ENCODE results near the gene CHMP6. TPM values are rescaled to one million over a fixed set of nuclear protein-coding genes. Genes with fewer than 3 reads are reported as not detected.

Gene CHMP6
- total and polyA plus RNA-seq, 9 of the 15 experiments (the other 6 are each of a cell fraction or from before 2014, with no cell fraction given) = 0.25 to 30.4 (median 13.4) TPM

DNA sequence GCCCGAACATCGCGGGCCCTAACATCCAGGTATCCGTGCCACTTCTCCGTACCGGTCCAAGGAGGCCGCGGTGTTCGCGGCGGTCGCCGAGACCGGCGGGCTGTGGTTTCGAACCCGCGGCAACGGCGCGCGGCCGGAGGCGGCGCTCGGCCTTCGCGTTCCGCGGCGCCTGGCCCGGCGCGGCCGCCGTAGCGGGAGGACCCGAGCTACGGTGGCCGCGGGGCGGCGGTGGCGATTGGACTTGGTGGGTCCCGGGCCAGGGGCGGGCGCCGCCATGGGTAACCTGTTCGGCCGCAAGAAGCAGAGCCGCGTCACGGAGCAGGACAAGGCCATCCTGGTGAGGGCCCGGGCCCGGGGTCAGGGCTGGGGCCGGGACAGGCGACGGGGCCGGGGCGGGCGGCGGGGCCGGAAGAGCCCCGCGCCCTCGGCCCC lies at the start of gene CHMP6 (continued):
- TF ChIP-seq, protein P1, sequence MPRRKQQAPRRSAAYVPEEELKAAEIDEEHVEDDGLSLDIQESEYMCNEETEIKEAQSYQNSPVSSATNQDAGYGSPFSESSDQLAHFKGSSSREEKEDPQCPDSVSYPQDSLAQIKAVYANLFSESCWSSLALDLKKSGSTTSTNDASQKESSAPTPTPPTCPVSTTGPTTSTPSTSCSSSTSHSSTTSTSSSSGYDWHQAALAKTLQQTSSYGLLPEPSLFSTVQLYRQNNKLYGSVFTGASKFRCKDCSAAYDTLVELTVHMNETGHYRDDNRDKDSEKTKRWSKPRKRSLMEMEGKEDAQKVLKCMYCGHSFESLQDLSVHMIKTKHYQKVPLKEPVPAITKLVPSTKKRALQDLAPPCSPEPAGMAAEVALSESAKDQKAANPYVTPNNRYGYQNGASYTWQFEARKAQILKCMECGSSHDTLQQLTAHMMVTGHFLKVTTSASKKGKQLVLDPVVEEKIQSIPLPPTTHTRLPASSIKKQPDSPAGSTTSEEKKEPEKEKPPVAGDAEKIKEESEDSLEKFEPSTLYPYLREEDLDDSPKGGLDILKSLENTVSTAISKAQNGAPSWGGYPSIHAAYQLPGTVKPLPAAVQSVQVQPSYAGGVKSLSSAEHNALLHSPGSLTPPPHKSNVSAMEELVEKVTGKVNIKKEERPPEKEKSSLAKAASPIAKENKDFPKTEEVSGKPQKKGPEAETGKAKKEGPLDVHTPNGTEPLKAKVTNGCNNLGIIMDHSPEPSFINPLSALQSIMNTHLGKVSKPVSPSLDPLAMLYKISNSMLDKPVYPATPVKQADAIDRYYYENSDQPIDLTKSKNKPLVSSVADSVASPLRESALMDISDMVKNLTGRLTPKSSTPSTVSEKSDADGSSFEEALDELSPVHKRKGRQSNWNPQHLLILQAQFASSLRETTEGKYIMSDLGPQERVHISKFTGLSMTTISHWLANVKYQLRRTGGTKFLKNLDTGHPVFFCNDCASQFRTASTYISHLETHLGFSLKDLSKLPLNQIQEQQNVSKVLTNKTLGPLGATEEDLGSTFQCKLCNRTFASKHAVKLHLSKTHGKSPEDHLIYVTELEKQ (CRISPR knock-in tag; IDR thresholded peaks at IDR 0.05) = no peak
- TF ChIP-seq ADNP (tag; IDR thresholded peaks at IDR 0.05) (peak; percentile 99), SLC30A9 (CRISPR knock-in tag; IDR thresholded peaks at IDR 0.05) (no peak), RCOR1 (IDR thresholded peaks at IDR 0.05; ENCODE audit: borderline replicate concordance in 1 of 2, low read depth in 2 of 2, low read length in 2 of 2) (0 out of 4 replicates have a peak, but pooled peaks of 1 of the 2 experiments have one; percentile 29), HCFC1 (IDR thresholded peaks at IDR 0.05; ENCODE audit: low read depth, low read length) (peak; percentile 77), POU5F1 (IDR thresholded peaks at IDR 0.05; ENCODE audit: borderline replicate concordance, low read depth, low read length, partially characterized antibody) (peak; percentile 98), ATF7 (IDR thresholded peaks at IDR 0.05) (peak; percentile 52; the same call in 1 of the 2 replicates), L3MBTL2 (IDR thresholded peaks at IDR 0.05) (0 out of 2 replicates have a peak, but pooled peaks have one; percentile 22), MYC (IDR thresholded peaks at IDR 0.05; ENCODE audit: low read depth, low read length) (peak; percentile 56), MYC (CRISPR knock-in tag; IDR thresholded peaks at IDR 0.05; ENCODE audit: borderline replicate concordance, low read depth) (no peak), RBBP5 (IDR thresholded peaks at IDR 0.05; ENCODE audit: borderline replicate concordance, insufficient read depth, low read length, poor library complexity, severe bottlenecking) (peak; percentile 89), ZNF121 (CRISPR knock-in tag; conservative IDR thresholded peaks at IDR 0.05) (no peak), ESRRA (IDR thresholded peaks at IDR 0.05; ENCODE audit: borderline replicate concordance, low read depth) (peak; percentile 59; the same call in 1 of the 2 replicates), PCBP1 (IDR thresholded peaks at IDR 0.05; ENCODE audit: low read depth, low read length, poor library complexity, severe bottlenecking) (no peak), KAT7 (CRISPR knock-in tag; IDR thresholded peaks at IDR 0.05; ENCODE audit: borderline replicate concordance) (no peak), HNRNPK (IDR thresholded peaks at IDR 0.05; ENCODE audit: low read depth, low read length, poor library complexity, severe bottlenecking) (no peak), BCL6 (CRISPR knock-in tag; IDR thresholded peaks at IDR 0.05) (no peak), RB1 (IDR thresholded peaks at IDR 0.05; ENCODE audit: low read depth) (peak; percentile 86)
- TF ChIP-seq, protein P2, sequence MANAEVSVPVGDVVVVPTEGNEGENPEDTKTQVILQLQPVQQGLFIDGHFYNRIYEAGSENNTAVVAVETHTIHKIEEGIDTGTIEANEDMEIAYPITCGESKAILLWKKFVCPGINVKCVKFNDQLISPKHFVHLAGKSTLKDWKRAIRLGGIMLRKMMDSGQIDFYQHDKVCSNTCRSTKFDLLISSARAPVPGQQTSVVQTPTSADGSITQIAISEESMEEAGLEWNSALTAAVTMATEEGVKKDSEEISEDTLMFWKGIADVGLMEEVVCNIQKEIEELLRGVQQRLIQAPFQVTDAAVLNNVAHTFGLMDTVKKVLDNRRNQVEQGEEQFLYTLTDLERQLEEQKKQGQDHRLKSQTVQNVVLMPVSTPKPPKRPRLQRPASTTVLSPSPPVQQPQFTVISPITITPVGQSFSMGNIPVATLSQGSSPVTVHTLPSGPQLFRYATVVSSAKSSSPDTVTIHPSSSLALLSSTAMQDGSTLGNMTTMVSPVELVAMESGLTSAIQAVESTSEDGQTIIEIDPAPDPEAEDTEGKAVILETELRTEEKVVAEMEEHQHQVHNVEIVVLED (CRISPR knock-in tag; IDR thresholded peaks at IDR 0.05) = peak; percentile 51
- TF ChIP-seq, protein P3, sequence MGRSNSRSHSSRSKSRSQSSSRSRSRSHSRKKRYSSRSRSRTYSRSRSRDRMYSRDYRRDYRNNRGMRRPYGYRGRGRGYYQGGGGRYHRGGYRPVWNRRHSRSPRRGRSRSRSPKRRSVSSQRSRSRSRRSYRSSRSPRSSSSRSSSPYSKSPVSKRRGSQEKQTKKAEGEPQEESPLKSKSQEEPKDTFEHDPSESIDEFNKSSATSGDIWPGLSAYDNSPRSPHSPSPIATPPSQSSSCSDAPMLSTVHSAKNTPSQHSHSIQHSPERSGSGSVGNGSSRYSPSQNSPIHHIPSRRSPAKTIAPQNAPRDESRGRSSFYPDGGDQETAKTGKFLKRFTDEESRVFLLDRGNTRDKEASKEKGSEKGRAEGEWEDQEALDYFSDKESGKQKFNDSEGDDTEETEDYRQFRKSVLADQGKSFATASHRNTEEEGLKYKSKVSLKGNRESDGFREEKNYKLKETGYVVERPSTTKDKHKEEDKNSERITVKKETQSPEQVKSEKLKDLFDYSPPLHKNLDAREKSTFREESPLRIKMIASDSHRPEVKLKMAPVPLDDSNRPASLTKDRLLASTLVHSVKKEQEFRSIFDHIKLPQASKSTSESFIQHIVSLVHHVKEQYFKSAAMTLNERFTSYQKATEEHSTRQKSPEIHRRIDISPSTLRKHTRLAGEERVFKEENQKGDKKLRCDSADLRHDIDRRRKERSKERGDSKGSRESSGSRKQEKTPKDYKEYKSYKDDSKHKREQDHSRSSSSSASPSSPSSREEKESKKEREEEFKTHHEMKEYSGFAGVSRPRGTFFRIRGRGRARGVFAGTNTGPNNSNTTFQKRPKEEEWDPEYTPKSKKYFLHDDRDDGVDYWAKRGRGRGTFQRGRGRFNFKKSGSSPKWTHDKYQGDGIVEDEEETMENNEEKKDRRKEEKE (IDR thresholded peaks at IDR 0.05; ENCODE audit: borderline replicate concordance in 1 of 2, control insufficient read depth in 1 of 2, low read depth in 2 of 2, low read length in 1 of 2) = 0 out of 4 replicates have a peak, but pooled peaks of 1 of the 2 experiments have one; percentile 52
